Suprapubic skin (tissue), 3 donors: ENCODE measurements around the gene DNASE1L3.

Experiments
- CTCF ChIP-seq, 2 donors: fragments of 200-600 bp in 1 of 2; fragments of 450-650 bp in 1 of 2; sonication (generic) in 1 of 2; IDR thresholded peaks; one replicate each; pipeline ENCODE4 v1.5.1; 2016 to 2019; ENCODE audit warnings: antibody characterized with exemption in 2 of 2, mild to moderate bottlenecking in 1 of 2, moderate library complexity in 1 of 2
- EP300 ChIP-seq: sonication (generic); formaldehyde crosslinking; IDR thresholded peaks from one replicate; pipeline ENCODE4 v1.6.1; 2017; ENCODE audit warnings: antibody characterized with exemption
- POLR2A ChIP-seq, 2 donors: fragments of 450-650 bp; IDR thresholded peaks; one replicate each; pipeline ENCODE4 v1.6.1; 2017; ENCODE audit warnings: antibody characterized with exemption in 2 of 2, mild to moderate bottlenecking in 2 of 2, moderate library complexity in 2 of 2

- TF ChIP-seq CTCF (IDR thresholded peaks at IDR 0.05) (no peak), POLR2A (IDR thresholded peaks at IDR 0.05) (no peak), EP300 (no peak)
These were observed 33.3 kb upstream of the DNASE1L3 start for GRCh38 chr3:58243976-58244585.
